ENCODE data around the gene PPP6R2. TPM values are rescaled to one million over a fixed set of nuclear protein-coding genes. Genes with fewer than 3 reads are reported as not detected.

The PPP6R2 gene
- total RNA-seq, 3 donors from 2014 or later (not counting 1 experiment from before 2014, with no cell fraction given) = 76.0 to 103 (median 78.1) TPM

DNA sequence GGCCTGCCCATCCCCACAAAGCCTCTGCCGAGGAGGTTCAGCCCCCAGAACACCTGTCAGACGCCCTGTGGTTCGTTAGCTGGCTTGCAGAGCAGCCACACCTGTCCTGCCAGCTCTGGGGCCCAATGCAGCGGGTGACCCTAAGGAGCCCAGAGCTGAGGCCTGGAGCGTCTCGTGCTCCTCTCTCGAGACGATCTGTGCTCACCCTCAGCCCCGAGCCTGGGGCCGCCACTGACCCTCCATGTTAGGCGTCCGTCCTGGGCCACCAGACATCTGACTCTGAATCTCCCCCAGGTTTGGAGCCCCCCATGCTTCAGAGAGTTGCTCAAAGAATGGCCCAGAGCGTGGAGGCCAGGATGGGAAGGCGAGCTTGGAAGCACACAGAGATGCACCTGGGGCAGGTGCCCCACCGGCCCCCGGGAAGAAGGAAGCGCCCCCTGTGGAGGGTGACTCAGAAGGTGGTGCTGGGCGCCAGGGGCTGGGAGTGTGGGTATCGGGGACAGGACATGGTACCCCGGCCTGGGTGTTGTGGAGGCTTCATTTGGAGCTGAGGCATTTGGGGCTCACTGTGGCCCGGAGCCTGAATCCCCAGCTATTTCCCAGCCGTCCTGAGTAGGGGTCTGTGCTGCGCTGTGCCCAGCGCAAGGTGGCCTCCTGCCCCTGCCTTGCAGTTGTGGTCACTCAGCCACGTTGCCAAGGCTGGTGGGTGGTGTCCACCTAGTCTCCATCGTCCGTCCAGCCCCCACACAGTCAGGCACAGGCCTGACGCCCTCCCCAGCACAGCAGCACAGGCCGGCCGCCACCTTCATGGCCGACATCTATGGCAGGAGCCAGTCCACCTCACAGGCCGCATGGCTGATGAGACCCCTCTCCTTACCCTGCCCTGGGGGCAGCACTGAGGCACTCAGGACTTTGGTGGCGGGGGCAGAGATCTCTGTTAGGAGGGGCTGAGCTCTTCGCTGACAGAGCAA lies 95.5 kb downstream of the PPP6R2 start:
- WGBS (ENCODE audit: insufficient coverage) = 91% methylated on average over 34 of the region's 34 CpGs
- no peak overlapping the region for H3K27ac Mint-ChIP-seq

GRCh38 chr22:50439314-50439870 lies 96.3 kb downstream of the PPP6R2 start:
- Mint-ChIP-seq H3K4me3 (no peak overlapping the region), H3K36me3 (no peaks in the 10 kb centered on the region), H3K27me3 (ENCODE audit: low read depth in 2 of 2) (no peaks in the 10 kb centered on the region), H3K4me1 (peaks cover 7 to 22% of the 10 kb centered on the region in 2 donors), H3K27ac (peak overlapping the region in 1 of 2 donors; percentile 51), H3K9me3 (no peaks in the 10 kb centered on the region)
- 84% methylated on average over 17 of the region's 17 CpGs for WGBS (ENCODE audit: insufficient coverage)
- H3K4me1 ChIP-seq (ENCODE audit: control insufficient read depth, insufficient read depth, low read length) = peaks cover 14% of the 10 kb centered on the region
- H3K4me3 ChIP-seq (ENCODE audit: low read length) = no peak overlapping the region
- no peak for TF ChIP-seq CTCF (IDR thresholded peaks at IDR 0.05)
- DNase-seq (no peak), ATAC-seq (no peak)
- no peaks in the 10 kb centered on the region for H3K27me3 ChIP-seq (ENCODE audit: control insufficient read depth, insufficient read depth, low read length)
- peaks cover 50% of the 10 kb centered on the region for H3K36me3 ChIP-seq (ENCODE audit: control insufficient read depth, insufficient read depth, low read length)
- no peaks in the 10 kb centered on the region for H3K9me3 ChIP-seq (ENCODE audit: control insufficient read depth, insufficient read depth, low read length)
- no peak overlapping the region for H3K27ac ChIP-seq (ENCODE audit: low read length)
- intact Hi-C loops (cut with micrococcal nuclease) = no loop called here

More for the DNA sequence above, 95.5 kb downstream of the PPP6R2 start:
- TF ChIP-seq CTCF (IDR thresholded peaks at IDR 0.05) = no peak
- H3K9me3 ChIP-seq (ENCODE audit: control insufficient read depth, insufficient read depth, low read length) = no peaks in the 10 kb centered on the region
- no peaks in the 10 kb centered on the region for H3K36me3 Mint-ChIP-seq
- no peak overlapping the region for H3K4me3 Mint-ChIP-seq
- H3K4me1 ChIP-seq (ENCODE audit: control insufficient read depth, insufficient read depth, low read length) = peaks cover 6% of the 10 kb centered on the region
- intact Hi-C loops (cut with micrococcal nuclease) = no loop called here
- DNase-seq = no peak
- H3K27ac ChIP-seq (ENCODE audit: low read length) = no peak overlapping the region
- no peaks in the 10 kb centered on the region for H3K9me3 Mint-ChIP-seq
- no peak overlapping the region for H3K4me3 ChIP-seq (ENCODE audit: low read length)
- H3K36me3 ChIP-seq (ENCODE audit: control insufficient read depth, insufficient read depth, low read length) = peaks cover 50% of the 10 kb centered on the region
- H3K4me1 Mint-ChIP-seq = peaks cover 6 to 18% of the 10 kb centered on the region in 2 donors
- ATAC-seq = no peak
- H3K27me3 Mint-ChIP-seq (ENCODE audit: low read depth in 2 of 2) = no peaks in the 10 kb centered on the region
- H3K27me3 ChIP-seq (ENCODE audit: control insufficient read depth, insufficient read depth, low read length) = no peaks in the 10 kb centered on the region

- Mint-ChIP-seq H3K4me3 (no peak overlapping the region), H3K9me3 (no peaks in the 10 kb centered on the region), H3K36me3 (no peaks in the 10 kb centered on the region), H3K4me1 (peaks cover 9 to 27% of the 10 kb centered on the region in 2 donors), H3K27ac (peak overlapping the region in 1 of 2 donors; percentile 51), H3K27me3 (ENCODE audit: low read depth in 2 of 2) (no peaks in the 10 kb centered on the region)
- H3K4me3 ChIP-seq (ENCODE audit: low read length) = no peak overlapping the region
- H3K27ac ChIP-seq (ENCODE audit: low read length) = no peak overlapping the region
- no peaks in the 10 kb centered on the region for H3K9me3 ChIP-seq (ENCODE audit: control insufficient read depth, insufficient read depth, low read length)
- ATAC-seq (no peak), DNase-seq (no peak)
- H3K4me1 ChIP-seq (ENCODE audit: control insufficient read depth, insufficient read depth, low read length) = peaks cover 19% of the 10 kb centered on the region
- no peak for TF ChIP-seq CTCF (IDR thresholded peaks at IDR 0.05)
- intact Hi-C loops (cut with micrococcal nuclease) = no loop called here
- H3K27me3 ChIP-seq (ENCODE audit: control insufficient read depth, insufficient read depth, low read length) = no peaks in the 10 kb centered on the region
- H3K36me3 ChIP-seq (ENCODE audit: control insufficient read depth, insufficient read depth, low read length) = peaks cover 47% of the 10 kb centered on the region
- WGBS (ENCODE audit: insufficient coverage) = 93% methylated on average over 10 of the region's 10 CpGs
These were observed 96.8 kb downstream of the PPP6R2 start for GRCh38 chr22:50439871-50440331.

Measured in natural killer cell (primary cell).